B cell (primary cell): ENCODE measurements around the gene MVB12B. TPM values are rescaled to one million over a fixed set of nuclear protein-coding genes. Genes with fewer than 3 reads are reported as not detected.

Experiments used
- ATAC-seq: fragments of 200-7000 bp; cut with Tn5 transposase; one replicate; pipeline ENCODE4 v1.10.0; 2021; ENCODE audit warnings: low read depth, mild to moderate bottlenecking, moderate number of reproducible peaks, moderate library complexity
- CTCF ChIA-PET: fragments of 350-600 bp; sonication (Branson Sonifier 250); formaldehyde crosslinking; loops from one replicate; lab custom pipeline; 2021; ENCODE audit warnings: antibody characterized with exemption, inconsistent platforms; lab: Charles Lee
- POLR2A ChIA-PET: fragments of 350-600 bp; sonication (Branson Sonifier 250); formaldehyde crosslinking; loops from one replicate; lab custom pipeline; 2021; ENCODE audit warnings: antibody characterized with exemption; lab: Charles Lee
- DNase-seq: peaks from one replicate; pipeline ENCODE4 v3.0.0; 2013
- H2AFZ ChIP-seq: 2 replicates; pipeline ENCODE4 v1.6.1; 2012; ENCODE audit warnings: mild to moderate bottlenecking, low read depth, low read length; ENCODE audit not compliant: insufficient read depth, poor library complexity, severe bottlenecking
- H3K27ac ChIP-seq, 2 donors: 1 replicate in 1 of 2; 2 replicates in 1 of 2; pipeline ENCODE4 v1.5.1; 2012 to 2013; ENCODE audit warnings: low read length in 2 of 2, mild to moderate bottlenecking in 2 of 2, moderate library complexity in 1 of 2
- H3K27me3 ChIP-seq, 4 experiments: fragments of 200-600 bp in 1 of 4; sonication (generic) in 1 of 4; replicated peaks in 1 of 4; 1 replicate in 2 of 4; 2 replicates in 2 of 4; pipeline versions ENCODE4 v1.6.1 to v1.7.0; 2013 to 2016; ENCODE audit warnings: low read length in 3 of 4, mild to moderate bottlenecking in 2 of 4, mixed read lengths in 1 of 4, moderate library complexity in 1 of 4; ENCODE audit not compliant: insufficient read depth in 4 of 4, control insufficient read depth in 3 of 4; ENCODE audit errors: control extremely low read depth in 1 of 4
- H3K36me3 ChIP-seq, 2 experiments: replicated peaks in 1 of 2; 1 replicate in 1 of 2; 2 replicates in 1 of 2; pipeline versions ENCODE4 v1.6.1 to v1.7.1; 2013; ENCODE audit warnings: low read length in 1 of 2; ENCODE audit not compliant: insufficient read depth in 2 of 2, control insufficient read depth in 1 of 2; ENCODE audit errors: control extremely low read depth in 1 of 2, extremely low read depth in 1 of 2
- H3K4me1 ChIP-seq, 2 donors: fragments of 200-600 bp in 1 of 2; sonication (generic) in 1 of 2; 1 replicate in 1 of 2; 2 replicates in 1 of 2; pipeline versions ENCODE4 v1.5.1 to v1.6.1; 2013 to 2017; ENCODE audit warnings: low read length in 2 of 2; ENCODE audit not compliant: control insufficient read depth in 2 of 2, insufficient read depth in 2 of 2
- H3K4me2 ChIP-seq: replicated peaks from 2 replicates; pipeline ENCODE3; 2012; ENCODE audit warnings: mild to moderate bottlenecking, low read depth, low read length; ENCODE audit not compliant: poor library complexity, severe bottlenecking
- H3K4me3 ChIP-seq, 5 experiments: fragments of 200-600 bp in 1 of 5; sonication (generic) in 1 of 5; 1 replicate in 3 of 5; 2 replicates in 2 of 5; pipeline versions ENCODE4 v1.5.1 to v1.7.0; 2011 to 2016; ENCODE audit warnings: low read length in 4 of 5, mild to moderate bottlenecking in 4 of 5, low read depth in 2 of 5, control low read depth in 1 of 5, moderate library complexity in 1 of 5; ENCODE audit not compliant: insufficient read depth in 1 of 5; ENCODE audit errors: control extremely low read depth in 1 of 5, extremely low read depth in 1 of 5
- H3K79me2 ChIP-seq: fragments of 200-600 bp; sonication (generic); one replicate; pipeline ENCODE4 v1.6.0; 2016; ENCODE audit warnings: low read length; ENCODE audit not compliant: control insufficient read depth, insufficient read depth
- H3K9ac ChIP-seq: fragments of 200-600 bp; sonication (generic); 2 replicates; pipeline ENCODE4 v1.6.1; 2017; ENCODE audit warnings: mild to moderate bottlenecking, low read length, moderate library complexity
- H3K9me3 ChIP-seq, 3 donors: one replicate each; pipeline versions ENCODE4 v1.6.1 to v1.7.1; 2013; ENCODE audit warnings: low read length in 2 of 3; ENCODE audit not compliant: control insufficient read depth in 2 of 3, insufficient read depth in 1 of 3; ENCODE audit errors: control extremely low read depth in 1 of 3
- H4K20me1 ChIP-seq: 2 replicates; pipeline ENCODE4 v1.6.0; 2012; ENCODE audit warnings: mild to moderate bottlenecking, low read length; ENCODE audit not compliant: insufficient read depth, control insufficient read depth, poor library complexity, severe bottlenecking
- H3K27ac Mint-ChIP-seq: one replicate; pipeline ENCODE4 v1.8.0; 2021; ENCODE audit warnings: mixed read lengths
- H3K27me3 Mint-ChIP-seq: one replicate; pipeline ENCODE4 v1.8.0; 2021; ENCODE audit warnings: mixed read lengths
- H3K4me1 Mint-ChIP-seq: one replicate; pipeline ENCODE4 v1.8.0; 2021; ENCODE audit warnings: mixed read lengths
- H3K4me3 Mint-ChIP-seq: one replicate; pipeline ENCODE4 v1.8.0; 2021; ENCODE audit warnings: mixed read lengths
- H3K9me3 Mint-ChIP-seq: one replicate; pipeline ENCODE4 v1.8.0; 2022; ENCODE audit warnings: mixed read lengths; ENCODE audit not compliant: insufficient read depth
- CTCF ChIP-seq: fragments of 200-600 bp; IDR thresholded peaks from one replicate; pipeline ENCODE4 v1.8.0; 2022; ENCODE audit warnings: antibody characterized with exemption, mild to moderate bottlenecking
- EZH2 ChIP-seq: IDR thresholded peaks from 2 replicates; pipeline ENCODE4 v1.6.1; 2012; ENCODE audit warnings: borderline replicate concordance, low read depth, mild to moderate bottlenecking, moderate library complexity, low read length; ENCODE audit not compliant: insufficient read depth, poor library complexity, severe bottlenecking
- WGBS: methylation state at CpG from one replicate; pipeline ENCODE4 v1.1.5; 2013; ENCODE audit warnings: missing lambda C conversion rate; ENCODE audit not compliant: insufficient coverage; 5-methylcytosine and 5-hydroxymethylcytosine counted together
- intact Hi-C: fragments of 100-400 bp; cut with micrococcal nuclease; formaldehyde crosslinking; loops from one replicate; pipeline ENCODE4 v1.10.0; 2022
- polyA plus RNA-seq: library from polyadenylated mRNA; depleted of rRNA; stranded (reverse); fragments of >200 nt; gene quantifications from 2 replicates; pipeline ENCODE4 v1.2.3, GENCODE V29; 2012
- total RNA-seq, 2 donors: library from RNA; stranded (reverse); fragments of 120-200 nt in 1 of 2; gene quantifications; 1 replicate in 1 of 2; 2 replicates in 1 of 2; pipeline versions ENCODE4 v1.2.3 to v1.2.4, GENCODE V29; 2013 to 2022

The MVB12B gene
- total and polyA plus RNA-seq, 2 donors (not counting 1 experiment from before 2014, with no cell fraction given), result 1.2 to 9.8 TPM

- ATAC-seq, result no peak
- POLR2A ChIA-PET, result no interaction called here
- peaks cover 0 to 8% (median 0%) of the 10 kb centered on the region in 4 experiments for H3K27me3 ChIP-seq
- Mint-ChIP-seq H3K4me3 (no peak overlapping the region), H3K27ac (no peak overlapping the region), H3K9me3 (no peaks in the 10 kb centered on the region), H3K27me3 (peaks cover 20% of the 10 kb centered on the region), H3K4me1 (peaks cover 18% of the 10 kb centered on the region)
- H3K79me2 ChIP-seq, result no peaks in the 10 kb centered on the region
- no peak for TF ChIP-seq CTCF
- no peak for TF ChIP-seq EZH2
- H3K9ac ChIP-seq, result no peak overlapping the region
- no peak overlapping the region for H3K27ac ChIP-seq
- CTCF ChIA-PET, result interaction anchor here (1.3 to 1.8 kb wide), 3 partner anchors 17 to 169 kb away, joined by 3 to 6 read pairs (median 5); no protein-coding TSS in a partner anchor
- DNase-seq, result no peak
- no peak overlapping the region for H2AFZ ChIP-seq
- H3K4me1 ChIP-seq, result peaks cover 10 to 14% of the 10 kb centered on the region in 2 donors
- no peak overlapping the region for H3K4me2 ChIP-seq
- no peaks in the 10 kb centered on the region for H4K20me1 ChIP-seq
- 33% methylated on average over 9 of the region's 10 CpGs for WGBS
- intact Hi-C loops, result loop anchor here (10.0 kb wide), 1 partner anchor 235 kb away; no protein-coding TSS in a partner anchor
- H3K9me3 ChIP-seq, result peaks cover 0 to 3% (median 0%) of the 10 kb centered on the region in 3 donors
- H3K36me3 ChIP-seq, result no peaks in the 10 kb centered on the region
- no peak overlapping the region for H3K4me3 ChIP-seq
These were observed 3.0 kb downstream of the MVB12B start for GRCh38 chr9:126329476-126330275.

GRCh38 chr9:126330536-126330935 lies 3.9 kb downstream of the MVB12B start:
- Mint-ChIP-seq H3K27ac (no peak overlapping the region), H3K9me3 (no peaks in the 10 kb centered on the region), H3K4me3 (no peak overlapping the region), H3K4me1 (peaks cover 18% of the 10 kb centered on the region), H3K27me3 (peaks cover 20% of the 10 kb centered on the region)
- no peak overlapping the region for H3K4me3 ChIP-seq
- H3K27me3 ChIP-seq, result peaks cover 0 to 5% (median 0%) of the 10 kb centered on the region in 4 experiments
- no peaks in the 10 kb centered on the region for H3K9me3 ChIP-seq
- no peak overlapping the region for H3K27ac ChIP-seq
- ATAC-seq (no peak), DNase-seq (no peak)
- ChIA-PET CTCF (no interaction called here), POLR2A (no interaction called here)
- no peak overlapping the region for H3K9ac ChIP-seq
- no peak overlapping the region for H2AFZ ChIP-seq
- 96% methylated on average over 2 of the region's 4 CpGs for WGBS
- peaks cover 10 to 14% of the 10 kb centered on the region in 2 donors for H3K4me1 ChIP-seq
- no peaks in the 10 kb centered on the region for H3K79me2 ChIP-seq
- no peak overlapping the region for H3K4me2 ChIP-seq
- intact Hi-C loops, result no loop called here
- no peaks in the 10 kb centered on the region for H3K36me3 ChIP-seq
- H4K20me1 ChIP-seq, result no peaks in the 10 kb centered on the region
- TF ChIP-seq CTCF (no peak), EZH2 (no peak)
